ENCODE data around the gene CTBP1. TPM values are rescaled to one million over a fixed set of nuclear protein-coding genes. Genes with fewer than 3 reads are reported as not detected.

The CTBP1 gene
- total and polyA plus RNA-seq, 9 of the 15 experiments (the other 6 are each of a cell fraction or from before 2014, with no cell fraction given) = 14.5 to 162 (median 68.2) TPM

- Histone ChIP-seq H3K4me2 (ENCODE audit: insufficient read depth, low read length) (no peak overlapping the region), H2AFZ (ENCODE audit: low read depth, low read length) (no peak overlapping the region), H4K20me1 (replicated peaks; ENCODE audit: control insufficient read depth, insufficient read depth, low read length) (no peaks in the 10 kb centered on the region), H3K36me3 (ENCODE audit: control insufficient read depth, insufficient read depth, low read length) (peaks cover 87% of the 10 kb centered on the region), H3K27me3 (ENCODE audit: control insufficient read depth in 2 of 2, insufficient read depth in 2 of 2, low read length in 2 of 2) (no peaks in the 10 kb centered on the region), H3K9ac (ENCODE audit: insufficient read depth in 1 of 2, low read depth in 2 of 2, low read length in 2 of 2) (no peak overlapping the region), H3K4me3 (no peak overlapping the region), H3K27ac (ENCODE audit: extremely low read depth, low read depth, low read length) (no peak overlapping the region), H3K9me3 (replicated peaks; ENCODE audit: control insufficient read depth, insufficient read depth, low read depth, low read length) (no peaks in the 10 kb centered on the region), H3K9me1 (ENCODE audit: control insufficient read depth, insufficient read depth, low read length) (no peaks in the 10 kb centered on the region), H3K79me2 (ENCODE audit: control insufficient read depth, insufficient read depth, low read length) (peaks cover 8% of the 10 kb centered on the region), H3K4me1 (replicated peaks in 1 of 2; ENCODE audit: control insufficient read depth in 2 of 2, insufficient read depth in 2 of 2, low read length in 2 of 2) (peaks cover 0 to 12% of the 10 kb centered on the region in 2 experiments; a peak in 1 of 5 replicates)
- in situ Hi-C loops (cut with MboI) = no loop called here
- BruUV-seq (replicated peaks) = no TSS peak
- FAIRE-seq (no peak), ATAC-seq (no peak), DNase-seq (ENCODE audit: extremely low read depth in 1 of 4, low spot score in 3 of 4) (no peak)
- intact Hi-C loops (cut with micrococcal nuclease) = no loop called here
- POLR2A ChIA-PET = interaction anchor here (1.9 kb wide), 1 partner anchor 11 kb away, joined by 4 read pairs; no protein-coding TSS in a partner anchor
- WGBS (ENCODE audit: insufficient coverage, low coverage, missing lambda C conversion rate) = 100% methylated on average over 16 of the region's 19 CpGs
- CTCF ChIA-PET (ENCODE audit: low intra/inter-chr PET ratio) = no interaction called here
- TF ChIP-seq NR0B1 (IDR thresholded peaks at IDR 0.05; ENCODE audit: partially characterized antibody) (no peak), ZNF511 (CRISPR knock-in tag; IDR thresholded peaks at IDR 0.05) (no peak), RFX1 (IDR thresholded peaks at IDR 0.05) (no peak), GTF2F1 (IDR thresholded peaks at IDR 0.05; ENCODE audit: low read depth, low read length) (no peak), SIN3B (IDR thresholded peaks at IDR 0.05; ENCODE audit: low read depth) (no peak), ETV5 (CRISPR knock-in tag; IDR thresholded peaks at IDR 0.05; ENCODE audit: low read depth) (no peak), ILK (tag; IDR thresholded peaks at IDR 0.05; ENCODE audit: borderline replicate concordance, low read depth) (no peak), USF2 (CRISPR knock-in tag; IDR thresholded peaks at IDR 0.05) (no peak), TCF7 (IDR thresholded peaks at IDR 0.05; ENCODE audit: borderline replicate concordance) (no peak), CCNT2 (IDR thresholded peaks at IDR 0.05; ENCODE audit: borderline replicate concordance, extremely low read depth, insufficient read length, low read depth, low read length) (no peak), FOXK2 (conservative IDR thresholded peaks at IDR 0.05 in 1 of 2, IDR thresholded peaks at IDR 0.05 in 1 of 2; ENCODE audit: low read depth in 2 of 2) (no peak), ZNF41 (CRISPR knock-in tag; conservative IDR thresholded peaks at IDR 0.05) (no peak), ZBTB49 (CRISPR knock-in tag; IDR thresholded peaks at IDR 0.05; ENCODE audit: borderline replicate concordance) (no peak), COPS2 (conservative IDR thresholded peaks at IDR 0.05) (no peak), THAP7 (CRISPR knock-in tag; IDR thresholded peaks at IDR 0.05) (no peak), GTF2E2 (tag; IDR thresholded peaks at IDR 0.05) (no peak)
These were observed 12.8 kb downstream of the CTBP1 start for GRCh38 chr4:1236103-1236641.

Measured in K562 (cell line).